GM12873 (cell line): ENCODE results near the gene LINGO4.

Experiments
- TF ChIP-seq, protein P1 (sequence below): IDR thresholded peaks from 2 replicates; pipeline ENCODE4 v1.5.1; 2012; ENCODE audit warnings: low read depth, mild to moderate bottlenecking, moderate library complexity, low read length, control low read depth; ENCODE audit not compliant: insufficient read depth; ENCODE audit errors: missing control alignments

Gene LINGO4

GRCh38 chr1:151832318-151832980, 27.2 kb upstream of the LINGO4 start:
- TF ChIP-seq, protein P1, sequence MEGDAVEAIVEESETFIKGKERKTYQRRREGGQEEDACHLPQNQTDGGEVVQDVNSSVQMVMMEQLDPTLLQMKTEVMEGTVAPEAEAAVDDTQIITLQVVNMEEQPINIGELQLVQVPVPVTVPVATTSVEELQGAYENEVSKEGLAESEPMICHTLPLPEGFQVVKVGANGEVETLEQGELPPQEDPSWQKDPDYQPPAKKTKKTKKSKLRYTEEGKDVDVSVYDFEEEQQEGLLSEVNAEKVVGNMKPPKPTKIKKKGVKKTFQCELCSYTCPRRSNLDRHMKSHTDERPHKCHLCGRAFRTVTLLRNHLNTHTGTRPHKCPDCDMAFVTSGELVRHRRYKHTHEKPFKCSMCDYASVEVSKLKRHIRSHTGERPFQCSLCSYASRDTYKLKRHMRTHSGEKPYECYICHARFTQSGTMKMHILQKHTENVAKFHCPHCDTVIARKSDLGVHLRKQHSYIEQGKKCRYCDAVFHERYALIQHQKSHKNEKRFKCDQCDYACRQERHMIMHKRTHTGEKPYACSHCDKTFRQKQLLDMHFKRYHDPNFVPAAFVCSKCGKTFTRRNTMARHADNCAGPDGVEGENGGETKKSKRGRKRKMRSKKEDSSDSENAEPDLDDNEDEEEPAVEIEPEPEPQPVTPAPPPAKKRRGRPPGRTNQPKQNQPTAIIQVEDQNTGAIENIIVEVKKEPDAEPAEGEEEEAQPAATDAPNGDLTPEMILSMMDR, result no peak

DNA sequence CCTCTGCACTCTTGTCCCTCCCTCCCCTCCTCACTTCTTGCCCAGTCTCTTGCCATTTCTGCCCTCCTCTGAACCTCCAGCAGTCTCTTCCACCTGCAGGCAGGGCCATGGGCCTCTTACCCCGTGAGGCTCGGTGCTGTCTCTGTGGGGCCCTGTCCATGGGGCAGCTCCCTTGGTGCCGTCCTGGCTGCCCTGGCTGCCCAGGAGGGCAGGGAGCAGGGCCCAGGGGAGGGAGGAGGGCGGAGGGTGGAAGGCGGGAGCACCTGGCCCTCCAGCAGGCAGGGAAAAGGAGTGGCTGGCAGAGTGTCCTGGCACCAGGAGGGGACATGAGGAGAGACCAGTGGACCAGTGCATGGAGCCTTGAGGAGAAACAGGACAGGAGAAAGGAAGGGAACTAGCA, 26.4 kb upstream of the LINGO4 start, which contains the start of gene RORC:
RORC (minus strand) TSS at position 198 of the 400 bp plus-strand sequence; CDS start at position 160, 38 bp downstream.
- TF ChIP-seq, protein P1, result no peak

DNA sequence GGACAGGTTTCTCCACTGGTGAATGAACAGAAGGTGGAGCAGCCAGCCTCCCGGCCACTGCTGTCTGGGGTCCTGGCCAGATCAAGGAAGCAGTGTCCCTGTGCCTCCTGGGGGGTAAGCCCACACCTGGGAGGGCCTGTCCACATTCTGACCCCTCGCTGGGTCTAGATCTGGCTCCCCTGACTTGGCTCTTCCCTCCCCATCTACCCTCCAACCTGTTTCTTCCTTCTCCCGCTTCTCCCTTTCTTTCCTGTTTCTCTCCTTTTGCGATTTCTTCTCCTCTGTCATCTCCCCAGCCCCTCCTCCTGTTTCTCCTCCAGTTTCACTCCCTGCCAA, 26.0 kb upstream of the LINGO4 start:
- TF ChIP-seq, protein P1, result no peak

DNA sequence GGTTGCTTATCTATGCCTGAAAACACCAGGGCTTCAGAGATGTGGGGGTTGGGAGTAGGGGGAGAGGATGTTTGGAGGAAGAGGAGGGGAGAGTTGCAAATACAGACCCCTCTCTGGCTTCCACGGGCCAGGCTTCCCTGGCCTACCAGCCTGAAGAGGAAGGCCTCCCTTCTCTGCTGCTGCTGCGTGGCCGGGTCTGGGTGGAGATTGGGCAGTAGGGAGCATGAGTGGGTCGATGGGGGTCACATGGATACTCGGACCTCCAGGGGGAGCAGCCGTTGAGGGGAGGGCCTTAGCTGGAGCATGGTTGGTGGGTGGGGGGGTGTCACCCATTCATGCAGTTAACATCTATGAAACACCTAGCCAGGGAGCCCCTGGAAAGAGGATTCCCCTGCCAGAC, 24.8 kb upstream of the LINGO4 start:
- TF ChIP-seq, protein P1, result no peak

GRCh38 chr1:151829352-151830046, 24.3 kb upstream of the LINGO4 start:
- TF ChIP-seq, protein P1, result no peak

DNA sequence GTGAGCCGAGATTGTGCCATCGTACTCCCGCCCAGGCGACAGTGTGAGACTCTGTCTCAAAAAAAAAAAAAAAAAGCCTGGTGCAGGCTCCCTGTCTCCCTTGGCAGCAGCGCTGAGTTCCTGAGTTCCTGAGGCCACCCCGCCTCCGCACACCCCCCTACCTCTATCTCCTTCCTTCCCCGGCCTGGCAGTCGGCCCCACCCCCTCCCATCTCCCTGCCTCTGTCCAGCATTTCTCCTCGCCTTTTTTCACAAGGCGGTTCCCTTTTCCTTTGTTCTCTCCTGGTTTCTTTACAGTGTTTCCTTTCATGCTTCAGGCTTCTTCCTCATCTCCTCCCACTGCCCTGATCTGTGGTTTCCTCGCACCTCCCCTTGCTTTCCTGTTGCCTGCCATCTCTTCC, 23.7 kb upstream of the LINGO4 start:
- TF ChIP-seq, protein P1, result no peak

GRCh38 chr1:151827853-151828252, 22.6 kb upstream of the LINGO4 start:
- TF ChIP-seq, protein P1, result no peak
